ENCODE results near the gene STEAP1B. TPM values are rescaled to one million over a fixed set of nuclear protein-coding genes. Genes with fewer than 3 reads are reported as not detected.

Gene STEAP1B
- total and polyA plus RNA-seq, 2 donors (not counting 3 experiments of a cell fraction or from before 2014, with no cell fraction given): 32.2 to 46.1 TPM

DNA sequence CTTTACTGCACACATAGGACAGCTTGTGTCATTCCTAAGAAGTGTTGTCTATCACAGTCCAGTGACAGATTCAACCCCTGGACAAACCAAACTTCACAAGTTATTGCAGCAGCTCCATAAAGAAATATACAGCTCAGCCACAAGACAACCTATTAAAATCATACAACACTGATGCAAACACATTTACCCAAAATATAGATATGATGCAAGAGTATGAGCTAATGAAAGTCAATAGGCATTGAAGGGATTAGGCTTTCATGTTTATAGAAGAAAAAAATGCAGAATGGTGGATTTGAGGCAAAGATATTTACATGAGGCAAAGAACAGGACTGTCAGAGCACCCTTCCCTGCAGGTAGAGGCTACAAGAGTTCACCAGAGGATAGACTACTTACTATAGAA is 128.1 kb downstream of the STEAP1B start:
- CTCF ChIA-PET: interaction anchor here (1.3 kb wide), 1 partner anchor 12 kb away, joined by 4 read pairs; no protein-coding TSS in a partner anchor

More for the DNA sequence above, 128.1 kb downstream of the STEAP1B start:
- no peak for TF ChIP-seq JUN (IDR thresholded peaks at IDR 0.05; ENCODE audit: borderline replicate concordance, insufficient read depth, insufficient read length, low read depth)
- no peak for TF ChIP-seq POLR2AphosphoS5 (IDR thresholded peaks at IDR 0.05; ENCODE audit: insufficient read depth, low read depth, low read length)
- Histone ChIP-seq H3K27ac (ENCODE audit: insufficient read depth, low read depth, low read length) (no peak overlapping the region), H3K9me3 (replicated peaks; ENCODE audit: control insufficient read depth, insufficient read depth, low read length) (no peaks in the 10 kb centered on the region), H3K36me3 (ENCODE audit: control insufficient read depth in 2 of 2, extremely low read depth in 1 of 2, insufficient read depth in 2 of 2, low read length in 2 of 2) (no peaks in the 10 kb centered on the region), H2AFZ (ENCODE audit: low read depth, low read length) (no peak overlapping the region), H4K20me1 (replicated peaks; ENCODE audit: control insufficient read depth, extremely low read depth, insufficient read depth, low read length) (no peaks in the 10 kb centered on the region), H3K9me1 (replicated peaks; ENCODE audit: control insufficient read depth, extremely low read depth, insufficient read depth, low read length) (no peaks in the 10 kb centered on the region), H3K4me3 (replicated peaks in 1 of 3; ENCODE audit: insufficient read depth in 1 of 3, low read depth in 1 of 3, low read length in 3 of 3) (no peak overlapping the region), H3K4me1 (ENCODE audit: control insufficient read depth, extremely low read depth, insufficient read depth, low read length) (no peaks in the 10 kb centered on the region), H3K9ac (replicated peaks; ENCODE audit: extremely low read depth, insufficient read depth, low read length) (no peak overlapping the region), H3K79me2 (ENCODE audit: control insufficient read depth, insufficient read depth, low read length) (no peaks in the 10 kb centered on the region), H3K4me2 (ENCODE audit: insufficient read depth, low read length) (no peak overlapping the region), H3K27me3 (ENCODE audit: control insufficient read depth in 2 of 2, insufficient read depth in 2 of 2, low read length in 2 of 2) (no peaks in the 10 kb centered on the region)
- POLR2A ChIA-PET: no interaction called here
- FAIRE-seq (no peak), DNase-seq (ENCODE audit: low read depth, low spot score) (no peak)
- dilution Hi-C loops (cut with MboI; ENCODE audit: extremely low pct_ligation_motif_present, low sequenced_read_pairs) (no loop called here), intact Hi-C loops (cut with micrococcal nuclease) (no loop called here)
- no TSS peak for BruUV-seq (replicated peaks)

Other genes with a start within 250 kb of the STEAP1B start
- gene RAPGEF5, start 143.0 kb downstream of the STEAP1B start, total RNA-seq: 43.2 and 43.3 TPM in 2 replicates
- gene RAPGEF5, start 143.0 kb downstream of the STEAP1B start, polyA plus RNA-seq: 4.5 and 10.0 TPM in 2 replicates
- 9.4 and 11.0 TPM in 2 replicates for gene IL6, start 227.0 kb upstream of the STEAP1B start, total RNA-seq
- gene IL6, start 227.0 kb upstream of the STEAP1B start, polyA plus RNA-seq: 12.0 and 16.5 TPM in 2 replicates